T-helper 1 cell treated with Interleukin-12 subunit alpha and Interleukin-12 subunit beta and Interleukin-4 antibody, amounts not matched to agents 30 ng/mL and 1 ng/mL, for 36 hours (primary cell): ENCODE data around the gene BCAP29. TPM values are rescaled to one million over a fixed set of nuclear protein-coding genes. Genes with fewer than 3 reads are reported as not detected.

Source experiments
- intact Hi-C: fragments of 100-400 bp; cut with micrococcal nuclease; formaldehyde crosslinking; loops from one replicate; pipeline ENCODE4 v1.15.1; 2024
- total RNA-seq: library from RNA; stranded (reverse); gene quantifications from 2 replicates; pipeline ENCODE4 v1.2.3, GENCODE V29; 2022

Gene BCAP29
- total RNA-seq, 1 donor from 2014 or later = 51.4 TPM

- intact Hi-C loops = loop anchor here (2.0 to 5.0 kb wide), 6 partner anchors 33 to 946 kb away; partner anchors contain the start of genes DLD and PNPLA8
Measured at GRCh38 chr7:107581387-107582013, 1.5 kb downstream of the BCAP29 start.

- intact Hi-C loops = loop anchor here (5.0 kb wide), 5 partner anchors 121 to 944 kb away; partner anchors contain the start of genes DLD and PNPLA8
Measured at GRCh38 chr7:107582875-107583274, 2.8 kb downstream of the BCAP29 start.

- intact Hi-C loops = loop anchor here (5.0 kb wide), 5 partner anchors 122 to 943 kb away; partner anchors contain the start of genes DLD and PNPLA8
Measured at GRCh38 chr7:107584716-107585115, 4.7 kb downstream of the BCAP29 start.

DNA sequence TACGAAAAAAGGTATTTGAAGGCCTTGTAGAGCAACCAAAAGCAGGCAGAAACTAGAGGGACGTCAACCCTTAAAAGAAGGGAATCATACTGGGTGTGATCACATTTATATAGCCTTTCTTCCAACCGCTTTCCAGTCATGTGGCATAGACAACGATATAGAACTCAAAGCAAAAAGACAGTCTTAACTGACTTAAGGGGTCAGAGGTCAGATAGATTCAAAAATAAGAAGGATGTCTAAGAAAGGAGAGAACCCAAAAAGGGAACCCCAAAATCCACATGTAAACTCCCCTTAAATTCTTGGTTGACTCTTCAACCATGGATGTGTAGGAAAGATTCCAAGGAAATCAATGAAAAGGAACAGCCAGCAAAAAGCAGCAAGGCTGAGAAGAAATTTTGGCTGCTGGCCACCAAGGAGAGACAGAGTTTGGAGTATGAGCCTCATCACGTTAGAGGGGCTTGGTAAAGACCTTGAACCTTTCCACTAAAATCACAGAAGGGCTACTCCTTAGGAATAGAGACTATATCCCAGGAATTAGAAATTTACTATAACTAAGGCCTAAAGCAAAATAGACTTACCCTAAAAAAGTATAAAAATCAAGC, 8.6 kb downstream of the BCAP29 start:
- intact Hi-C loops = no loop called here

DNA sequence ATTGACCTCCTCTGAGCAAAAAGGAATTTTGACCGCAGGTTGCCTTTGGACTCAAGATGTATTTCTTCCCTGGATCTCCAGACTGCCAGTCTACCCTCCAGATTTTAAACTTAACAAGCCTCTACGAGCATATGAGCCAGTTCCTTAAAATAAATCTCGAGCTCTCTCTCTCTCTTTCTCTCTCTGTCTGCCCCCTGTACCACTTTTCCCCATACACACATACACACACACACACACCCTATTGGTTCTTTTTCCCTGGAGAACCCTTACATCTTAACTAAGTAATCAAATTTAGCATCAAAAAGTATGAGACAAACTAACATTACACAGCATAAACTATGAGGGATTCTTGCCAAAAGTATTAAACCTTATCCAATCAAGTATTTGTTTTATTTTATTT, 11.4 kb downstream of the BCAP29 start:
- intact Hi-C loops = no loop called here

- intact Hi-C loops = no loop called here
Measured at GRCh38 chr7:107592361-107593024, 12.4 kb downstream of the BCAP29 start.

- intact Hi-C loops = no loop called here
Measured at GRCh38 chr7:107593025-107593410, 13.0 kb downstream of the BCAP29 start.

GRCh38 chr7:107594961-107595737, 15.1 kb downstream of the BCAP29 start:
- intact Hi-C loops = no loop called here

DNA sequence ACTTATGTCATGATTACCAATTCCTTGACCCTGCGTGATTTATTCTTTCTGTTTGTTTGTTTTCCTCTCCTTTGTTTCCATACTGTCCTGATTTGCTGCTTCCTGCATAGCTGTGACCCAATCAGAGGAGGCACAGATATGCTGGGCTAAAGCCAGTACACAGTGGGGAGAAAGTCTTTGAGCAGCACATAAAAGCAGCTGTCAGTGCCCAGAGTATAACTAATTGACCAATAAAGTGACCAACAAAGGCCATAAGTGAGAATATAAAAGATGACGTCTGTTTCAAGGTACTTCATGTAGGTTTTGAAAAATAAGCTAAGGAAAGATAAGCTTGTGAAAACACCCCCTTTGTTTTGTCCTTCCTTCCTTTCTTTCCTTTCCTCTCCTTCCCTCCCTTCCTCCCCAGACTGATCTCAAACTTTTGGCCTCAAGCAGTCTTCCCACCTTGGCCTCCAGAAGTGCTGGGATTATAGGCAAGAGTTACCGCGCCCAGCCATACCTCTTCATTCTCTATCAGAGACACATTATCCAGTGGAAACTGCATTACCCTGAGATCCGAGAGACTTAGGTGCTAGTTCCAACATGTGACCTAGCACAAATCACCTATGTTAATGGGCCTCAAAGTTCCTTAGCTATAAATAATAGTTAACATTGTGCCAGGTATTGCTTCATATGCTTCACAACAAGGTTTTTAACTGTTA, 17.0 kb downstream of the BCAP29 start:
- intact Hi-C loops = no loop called here

DNA sequence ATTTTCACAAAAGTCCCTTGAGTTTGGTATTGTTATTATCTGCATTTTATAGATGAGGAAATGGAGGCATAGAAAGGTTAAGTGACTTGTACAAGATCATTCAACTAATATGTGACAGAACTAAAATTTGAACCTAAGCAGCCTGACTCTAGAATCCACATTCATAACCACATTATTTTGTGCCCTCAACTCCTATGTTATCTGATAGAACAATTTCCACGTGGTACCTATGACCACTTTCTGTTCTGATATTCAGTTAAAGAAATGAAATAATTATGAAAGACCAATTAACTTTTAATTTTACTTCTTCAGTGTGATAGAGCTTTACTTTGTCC, 17.5 kb downstream of the BCAP29 start:
- intact Hi-C loops = no loop called here

DNA sequence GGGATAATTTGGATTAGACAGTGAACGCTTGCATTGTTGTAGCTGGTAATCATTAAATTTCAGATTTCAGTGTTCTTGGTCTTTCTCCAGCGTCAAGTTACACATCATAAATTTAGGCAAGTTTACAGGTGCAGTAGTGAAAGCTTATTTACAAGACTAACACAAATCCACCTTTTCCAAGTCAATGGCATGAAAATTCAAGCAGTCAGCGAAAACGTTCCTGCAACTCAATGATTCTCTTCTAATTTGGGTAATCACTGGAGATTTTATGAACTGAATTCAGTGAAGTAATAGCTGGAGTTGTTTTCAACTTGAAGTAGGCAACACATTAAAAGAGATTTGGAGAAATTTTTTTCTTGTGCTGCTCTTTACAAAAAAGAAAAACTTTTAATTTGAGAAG, 17.9 kb downstream of the BCAP29 start:
- intact Hi-C loops = no loop called here

DNA sequence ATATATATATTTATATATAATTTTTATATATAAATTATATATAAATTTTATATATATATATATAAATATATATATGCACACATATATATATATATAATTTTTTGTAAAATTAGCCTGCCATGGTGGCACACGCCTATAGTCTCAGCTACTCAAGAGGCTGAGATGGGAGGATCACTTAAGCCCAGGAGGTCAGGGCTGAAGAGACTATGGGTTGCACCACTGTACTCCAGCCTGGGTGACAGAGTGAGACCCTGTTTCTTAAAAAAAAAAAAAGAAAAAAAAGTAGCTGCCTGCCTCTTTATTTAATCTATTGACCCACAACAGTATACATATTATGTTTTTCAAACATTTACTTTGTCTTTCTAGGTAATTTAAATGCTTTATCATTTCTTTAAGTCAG, 19.2 kb downstream of the BCAP29 start:
- intact Hi-C loops = no loop called here

- intact Hi-C loops = no loop called here
Measured at GRCh38 chr7:107600816-107601215, 20.8 kb downstream of the BCAP29 start.

DNA sequence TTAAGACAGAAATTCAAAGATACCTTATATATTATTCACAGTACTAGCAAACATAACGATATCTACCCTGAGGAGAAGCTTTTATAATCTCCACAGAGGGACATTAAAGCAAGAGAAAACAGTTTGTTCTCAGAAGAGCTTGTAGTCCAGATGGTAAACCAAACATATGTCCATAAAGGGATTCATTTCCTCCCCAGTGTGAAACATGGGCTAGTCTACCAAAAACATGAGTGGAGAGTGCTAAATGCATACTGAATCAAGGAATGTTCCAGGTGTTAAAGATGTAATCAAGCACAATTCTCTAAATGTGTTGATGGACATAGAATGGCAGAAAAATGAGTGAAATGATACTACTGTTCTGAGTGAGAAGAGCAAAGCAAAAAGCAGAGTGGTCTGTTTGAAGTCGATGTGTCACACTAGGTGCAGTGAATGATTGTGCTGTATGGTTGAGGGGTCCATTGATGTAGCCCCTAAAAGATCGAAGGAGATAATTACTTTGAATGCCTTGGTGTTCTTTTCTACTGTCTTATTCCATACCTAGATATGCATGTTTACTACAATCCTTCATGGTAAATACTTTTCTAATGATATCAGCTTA, 25.3 kb downstream of the BCAP29 start:
- intact Hi-C loops = no loop called here

DNA sequence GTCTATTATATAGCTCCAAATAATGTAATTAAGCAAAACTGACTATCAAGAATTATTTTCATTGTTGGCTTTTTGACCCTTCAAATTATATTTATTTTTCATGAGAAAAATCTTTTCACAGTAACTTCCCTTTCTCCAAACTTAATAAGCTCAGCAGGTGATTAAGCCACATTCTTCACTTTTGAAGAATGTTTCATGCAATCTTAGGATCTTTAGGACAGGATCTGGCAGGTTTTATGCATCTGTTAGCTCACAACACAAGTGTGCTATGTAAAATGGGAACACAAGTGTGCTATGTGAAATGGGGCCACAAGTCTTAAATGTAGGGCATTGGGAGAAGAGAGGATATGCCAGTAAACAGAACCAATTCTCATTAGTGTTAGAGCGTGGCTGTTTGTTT, 26.3 kb downstream of the BCAP29 start:
- intact Hi-C loops = no loop called here

- intact Hi-C loops = no loop called here
Measured at GRCh38 chr7:107609811-107610261, 29.8 kb downstream of the BCAP29 start.

GRCh38 chr7:107610323-107610722, 30.3 kb downstream of the BCAP29 start:
- intact Hi-C loops = no loop called here

GRCh38 chr7:107613439-107613838, 33.4 kb downstream of the BCAP29 start:
- intact Hi-C loops = no loop called here

DNA sequence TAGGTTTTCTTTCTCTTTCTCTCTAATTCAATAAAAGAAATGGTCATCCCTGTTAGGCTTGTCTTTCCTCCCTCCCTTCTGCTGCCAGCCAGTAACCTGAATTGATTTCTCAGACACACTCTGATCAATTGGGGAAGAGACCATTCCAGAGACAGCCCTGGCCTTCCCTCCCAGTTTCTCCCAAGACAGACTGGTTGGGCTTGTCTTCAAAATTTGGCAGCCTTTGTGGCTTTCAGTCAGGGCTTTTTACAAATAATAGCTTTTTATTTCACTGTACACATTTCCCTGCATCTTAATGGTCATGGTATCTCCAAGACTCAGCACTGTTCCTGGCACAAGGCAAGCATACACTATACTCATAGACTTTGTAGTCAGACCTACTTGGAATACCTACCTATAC, 33.9 kb downstream of the BCAP29 start:
- intact Hi-C loops = loop anchor here (2.0 kb wide), 1 partner anchor 33 kb away; the partner anchor contains the start of gene BCAP29

- intact Hi-C loops = loop anchor here (2.0 kb wide), 1 partner anchor 34 kb away; the partner anchor contains the start of gene BCAP29
Measured at GRCh38 chr7:107614425-107614824, 34.4 kb downstream of the BCAP29 start.
